Body of pancreas (tissue), 4 donors: ENCODE data around the gene MSI2. TPM values are rescaled to one million over a fixed set of nuclear protein-coding genes. Genes with fewer than 3 reads are reported as not detected.

Experiments
- ATAC-seq: fragments of 150-250 bp; one replicate; pipeline ENCODE4 v1.9.1; 2016
- DNase-seq, 4 donors: peaks; one replicate each; pipeline ENCODE4 v3.0.0-alpha.2; 2019
- H3K27ac ChIP-seq, 4 donors: fragments of 200-600 bp; sonication (generic); 1 replicate in 3 of 4; 2 replicates in 1 of 4; pipeline versions ENCODE4 v1.5.1 to v1.6.1; 2016 to 2019; ENCODE audit warnings: mild to moderate bottlenecking in 1 of 4, mixed read lengths in 1 of 4, moderate library complexity in 1 of 4
- H3K27me3 ChIP-seq, 2 donors: fragments of 200-600 bp; sonication (generic); one replicate each; pipeline ENCODE4 v1.6.0; 2016; ENCODE audit warnings: mild to moderate bottlenecking in 1 of 2
- H3K36me3 ChIP-seq, 2 donors: fragments of 200-600 bp; sonication (generic); replicated peaks in 1 of 2; 2 replicates each; pipeline ENCODE4 v1.5.1; 2016; ENCODE audit warnings: low read depth in 2 of 2; ENCODE audit not compliant: insufficient read depth in 1 of 2
- H3K4me1 ChIP-seq: fragments of 200-600 bp; sonication (generic); one replicate; pipeline ENCODE4 v1.6.0; 2016
- H3K4me3 ChIP-seq, 2 donors: fragments of 200-600 bp; sonication (generic); 1 replicate in 1 of 2; 2 replicates in 1 of 2; pipeline ENCODE4 v1.5.1; 2016 to 2019
- H3K9me3 ChIP-seq, 3 donors: fragments of 200-600 bp; sonication (generic); 1 replicate in 2 of 3; 2 replicates in 1 of 3; pipeline ENCODE4 v1.5.1; 2016
- CTCF ChIP-seq, 7 experiments: fragments of 450-650 bp in 4 of 7; fragments of 200-600 bp in 3 of 7; sonication (generic) in 3 of 7; IDR thresholded peaks; one replicate each; pipeline ENCODE4 v1.5.1; 2016 to 2019; ENCODE audit warnings: antibody characterized with exemption in 7 of 7
- POLR2A ChIP-seq, 3 donors: fragments of 450-650 bp; IDR thresholded peaks; one replicate each; pipeline ENCODE4 v1.6.1; 2016; ENCODE audit warnings: antibody characterized with exemption in 3 of 3, mild to moderate bottlenecking in 2 of 3
- WGBS, 2 donors: methylation state at CpG; one replicate each; pipeline ENCODE4 v1.1.5; 2017; 5-methylcytosine and 5-hydroxymethylcytosine counted together
- intact Hi-C: fragments of 100-400 bp; cut with DNase I; formaldehyde crosslinking; loops from one replicate; pipeline ENCODE4 v1.15.1; 2023
- total RNA-seq, 2 donors: library from RNA; depleted of rRNA; stranded (reverse); fragments of >200 nt; gene quantifications; one replicate each; pipeline ENCODE4 v1.1.0, GENCODE V29; 2016

MSI2 gene
- total RNA-seq, 2 donors from 2014 or later, result 21.1 to 28.5 TPM

GRCh38 chr17:57264250-57264649 lies 7.9 kb downstream of the MSI2 start:
- no peak for DNase-seq
- no peak for ATAC-seq
- H3K4me1 ChIP-seq, result peaks cover under 1% of the 10 kb centered on the region
- intact Hi-C loops, result no loop called here
- H3K27me3 ChIP-seq, result no peaks in the 10 kb centered on the region
- no peak overlapping the region for H3K27ac ChIP-seq
- 89 to 91% methylated on average over 5 of the region's 5 CpGs for WGBS, 2 donors
- TF ChIP-seq POLR2A (IDR thresholded peaks at IDR 0.05) (no peak), CTCF (IDR thresholded peaks at IDR 0.05) (no peak)
- H3K4me3 ChIP-seq, result no peak overlapping the region
- no peaks in the 10 kb centered on the region for H3K9me3 ChIP-seq
- H3K36me3 ChIP-seq, result no peaks in the 10 kb centered on the region

- WGBS, 2 donors, result 72 to 83% methylated on average over 4 to 7 of the region's 7 CpGs
- no peak for ATAC-seq
- no peaks in the 10 kb centered on the region for H3K36me3 ChIP-seq
Observed at GRCh38 chr17:57264776-57265175, 8.5 kb downstream of the MSI2 start.

GRCh38 chr17:57266902-57267311 lies 10.6 kb downstream of the MSI2 start:
- H3K4me3 ChIP-seq, result no peak overlapping the region
- no peaks in the 10 kb centered on the region for H3K27me3 ChIP-seq
- intact Hi-C loops, result no loop called here
- no peaks in the 10 kb centered on the region for H3K9me3 ChIP-seq
- ATAC-seq (no peak), DNase-seq (no peak)
- WGBS, 2 donors, result 92 to 97% methylated on average over 13 to 14 of the region's 14 CpGs
- TF ChIP-seq POLR2A (IDR thresholded peaks at IDR 0.05), result no peak
- H3K27ac ChIP-seq, result no peak overlapping the region
- H3K36me3 ChIP-seq, result no peaks in the 10 kb centered on the region
- no peaks in the 10 kb centered on the region for H3K4me1 ChIP-seq

More at GRCh38 chr17:57264776-57265175, 8.5 kb downstream of the MSI2 start:
- no peak for DNase-seq
- no peak overlapping the region for H3K27ac ChIP-seq
- no peaks in the 10 kb centered on the region for H3K9me3 ChIP-seq
- TF ChIP-seq POLR2A (IDR thresholded peaks at IDR 0.05) (no peak), CTCF (IDR thresholded peaks at IDR 0.05) (no peak)
- H3K27me3 ChIP-seq, result no peaks in the 10 kb centered on the region
- intact Hi-C loops, result no loop called here
- no peak overlapping the region for H3K4me3 ChIP-seq
- no peaks in the 10 kb centered on the region for H3K4me1 ChIP-seq

- H3K9me3 ChIP-seq, result no peaks in the 10 kb centered on the region
- TF ChIP-seq CTCF (IDR thresholded peaks at IDR 0.05) (no peak), POLR2A (IDR thresholded peaks at IDR 0.05) (no peak)
- intact Hi-C loops, result no loop called here
- no peak overlapping the region for H3K4me3 ChIP-seq
- no peaks in the 10 kb centered on the region for H3K4me1 ChIP-seq
- WGBS, 2 donors, result 78 to 79% methylated on average over 8 of the region's 8 CpGs
- H3K36me3 ChIP-seq, result no peaks in the 10 kb centered on the region
- no peaks in the 10 kb centered on the region for H3K27me3 ChIP-seq
- ATAC-seq (no peak), DNase-seq (no peak)
- no peak overlapping the region for H3K27ac ChIP-seq
Observed at GRCh38 chr17:57268181-57268580, 11.9 kb downstream of the MSI2 start.

- no peak overlapping the region for H3K4me3 ChIP-seq
- H3K9me3 ChIP-seq, result no peaks in the 10 kb centered on the region
- H3K27me3 ChIP-seq, result no peaks in the 10 kb centered on the region
- no peak for TF ChIP-seq CTCF (IDR thresholded peaks at IDR 0.05)
- TF ChIP-seq POLR2A (IDR thresholded peaks at IDR 0.05), result no peak
- H3K36me3 ChIP-seq, result no peaks in the 10 kb centered on the region
- DNase-seq (no peak), ATAC-seq (no peak)
- intact Hi-C loops, result no loop called here
- H3K27ac ChIP-seq, result no peak overlapping the region
- H3K4me1 ChIP-seq, result no peaks in the 10 kb centered on the region
- 93 to 97% methylated on average over 3 of the region's 3 CpGs for WGBS, 2 donors
Observed at GRCh38 chr17:57269052-57269451, 12.7 kb downstream of the MSI2 start.
